Activated CD8-positive, alpha-beta memory T cell treated with anti-CD3 and anti-CD28 coated beads, Interleukin-2, amount 10 ng/mL, durations not matched to agents 7 days and 5 days (primary cell): Measurements from ENCODE around the gene TMEM30A. TPM values are rescaled to one million over a fixed set of nuclear protein-coding genes. Genes with fewer than 3 reads are reported as not detected.

Experiments
- ATAC-seq: fragments of 150-1000 bp; cut with Tn5 transposase; one replicate; pipeline ENCODE4 v1.10.0; 2021; ENCODE audit warnings: moderate library complexity
- CTCF ChIA-PET: fragments of 350-600 bp; sonication (Branson Sonifier 250); formaldehyde crosslinking; loops from one replicate; lab custom pipeline; 2021; ENCODE audit warnings: antibody characterized with exemption; lab: Charles Lee
- DNase-seq: peaks from one replicate; pipeline ENCODE4 v3.0.0-alpha.2; 2020
- H3K27ac Mint-ChIP-seq: one replicate; pipeline ENCODE4 v1.8.0; 2021; ENCODE audit warnings: mild to moderate bottlenecking, mixed read lengths
- H3K27me3 Mint-ChIP-seq: one replicate; pipeline ENCODE4 v1.8.0; 2021; ENCODE audit warnings: mixed read lengths
- H3K36me3 Mint-ChIP-seq: one replicate; pipeline ENCODE4 v1.8.0; 2021; ENCODE audit warnings: mild to moderate bottlenecking, mixed read lengths
- H3K4me1 Mint-ChIP-seq: one replicate; pipeline ENCODE4 v1.8.0; 2021; ENCODE audit warnings: mixed read lengths
- H3K4me3 Mint-ChIP-seq: one replicate; pipeline ENCODE4 v1.8.0; 2021; ENCODE audit warnings: mild to moderate bottlenecking, moderate library complexity, mixed read lengths
- H3K9me3 Mint-ChIP-seq: one replicate; pipeline ENCODE4 v1.8.0; 2022; ENCODE audit warnings: low read depth, mixed read lengths
- total RNA-seq, 2 experiments: library from RNA; stranded (reverse); gene quantifications; one replicate each; pipeline ENCODE4 v1.2.3, GENCODE V29; 2021

Gene TMEM30A
- total RNA-seq, 2 experiments from 2014 or later = 39.9 to 54.4 TPM

GRCh38 chr6:75203721-75204120, 80.9 kb downstream of the TMEM30A start:
- no peak for ATAC-seq
- Mint-ChIP-seq H3K27ac (no peak overlapping the region), H3K9me3 (no peaks in the 10 kb centered on the region), H3K4me1 (peaks cover 44% of the 10 kb centered on the region), H3K36me3 (peaks cover 6% of the 10 kb centered on the region), H3K27me3 (peaks cover 83% of the 10 kb centered on the region), H3K4me3 (no peak overlapping the region)
- no peak for DNase-seq
- CTCF ChIA-PET = interaction anchor here (0.8 to 3.5 kb wide), 11 partner anchors 8 to 1471 kb away, joined by 3 to 20 read pairs (median 3); no protein-coding TSS in a partner anchor

Other genes starting within 250 kb of the TMEM30A start
- not detected for gene COL12A1, start 78.7 kb downstream of the TMEM30A start, total RNA-seq
- gene COX7A2, start 41.0 kb downstream of the TMEM30A start, total RNA-seq = 100 to 1,000 TPM; 377 to 456 TPM
- gene FILIP1, start 209.0 kb upstream of the TMEM30A start, total RNA-seq = not detected